ENCODE data around the gene CEACAM8.
"Not testable (repeated sequence)": the region's sequence is repeated elsewhere in the genome, so short reads cannot be mapped to it uniquely, and the experiment has no call there.

CEACAM8 gene

DNA sequence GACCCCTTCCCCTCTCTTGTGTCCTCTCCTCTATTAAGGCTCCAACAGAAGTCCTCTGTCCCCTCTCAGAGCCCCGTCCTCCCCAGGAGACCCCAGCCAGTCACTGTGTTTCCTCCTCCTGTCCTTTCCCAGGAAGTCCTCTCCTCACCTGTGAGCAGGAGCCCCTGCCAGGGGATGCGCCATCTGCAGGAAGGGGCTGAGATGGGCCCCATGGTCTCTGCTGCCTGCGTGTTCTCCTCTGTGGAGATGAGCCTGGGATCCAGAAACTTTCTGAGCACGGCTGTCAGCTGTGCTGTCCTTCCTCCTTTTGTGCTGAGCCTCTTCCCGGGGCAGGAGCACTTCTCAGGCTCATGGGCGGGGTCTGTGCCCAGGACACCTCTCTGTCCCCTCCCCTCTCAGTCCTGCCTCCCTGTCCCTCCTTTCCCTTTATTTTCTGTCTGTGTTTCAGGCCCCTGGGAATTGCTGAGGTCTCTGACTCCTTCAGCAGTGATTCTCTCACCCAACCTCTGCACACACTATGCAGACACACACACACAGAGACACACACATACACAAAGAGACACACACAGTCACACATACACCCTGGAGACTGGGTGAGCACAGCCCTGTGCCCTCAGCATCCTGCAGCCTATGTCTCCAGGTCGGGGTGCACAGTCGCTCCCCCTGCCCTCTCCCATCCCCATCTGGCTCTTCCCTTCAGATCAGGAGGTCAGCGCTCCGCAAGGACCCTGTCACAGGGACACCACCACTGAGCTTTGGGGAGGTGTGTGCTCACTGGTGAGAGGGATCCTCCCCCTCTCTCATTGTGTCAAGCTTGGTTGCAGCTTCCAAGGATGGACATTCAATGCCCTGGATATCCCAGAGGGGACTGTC is at the start of gene CEACAM8:
Gene CEACAM8, minus strand, starts transcription at position 308 of the 873 bp plus-strand sequence. Its CDS starts 96 bp downstream, at position 212.
- DNase-seq (ENCODE audit: low read depth) = no peak

DNA sequence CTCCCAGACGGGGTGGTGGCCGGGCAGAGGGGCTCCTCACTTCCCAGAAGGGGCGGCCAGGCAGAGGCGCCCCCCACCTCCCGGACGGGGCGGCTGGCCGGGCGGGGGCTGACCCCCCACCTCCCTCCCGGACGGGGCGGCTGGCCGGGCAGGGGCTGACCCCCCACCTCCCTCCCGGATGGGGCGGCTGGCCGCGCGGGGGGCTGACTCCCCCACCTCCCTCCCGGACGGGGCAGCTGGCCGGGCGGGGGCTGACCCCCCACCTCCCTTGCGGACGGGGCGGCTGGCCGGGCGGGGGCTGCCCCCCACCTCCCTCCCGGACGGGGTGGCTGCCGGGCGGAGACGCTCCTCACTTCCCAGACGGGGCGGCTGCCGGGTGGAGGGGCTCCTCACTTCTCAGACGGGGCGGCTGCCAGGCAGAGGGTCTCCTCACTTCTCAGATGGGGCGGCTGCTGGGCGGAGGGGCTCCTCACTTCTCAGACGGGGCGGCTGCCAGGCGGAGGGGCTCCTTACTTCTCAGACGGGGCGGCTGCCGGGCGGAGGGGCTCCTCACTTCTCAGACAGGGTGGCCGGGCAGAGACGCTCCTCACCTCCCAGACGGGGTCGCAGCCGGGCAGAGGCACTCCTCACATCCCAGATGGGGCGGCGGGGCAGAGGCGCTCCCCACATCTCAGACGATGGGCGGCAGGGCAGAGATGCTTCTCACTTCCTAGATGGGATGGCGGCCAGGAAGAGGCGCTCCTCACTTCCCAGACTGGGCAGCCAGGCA is 44.8 kb upstream of the CEACAM8 start:
- not testable (repeated sequence) for DNase-seq (ENCODE audit: low read depth)

DNA sequence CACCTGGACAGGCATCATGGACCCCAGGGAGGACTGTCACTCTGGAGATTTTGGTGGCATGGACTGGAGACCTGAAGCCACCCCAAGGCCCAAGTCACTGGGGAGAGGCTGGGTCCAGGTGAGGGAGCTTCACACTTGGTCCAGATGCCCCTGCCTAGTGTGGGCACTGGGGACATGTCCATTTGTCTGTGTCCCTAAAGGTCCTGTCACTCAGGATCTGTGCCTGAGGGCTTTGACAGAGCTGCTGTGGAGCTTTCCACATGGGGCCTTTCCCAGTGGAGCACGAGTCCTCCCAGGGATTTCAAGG is 40.5 kb upstream of the CEACAM8 start:
- DNase-seq (ENCODE audit: low read depth) = no peak

DNA sequence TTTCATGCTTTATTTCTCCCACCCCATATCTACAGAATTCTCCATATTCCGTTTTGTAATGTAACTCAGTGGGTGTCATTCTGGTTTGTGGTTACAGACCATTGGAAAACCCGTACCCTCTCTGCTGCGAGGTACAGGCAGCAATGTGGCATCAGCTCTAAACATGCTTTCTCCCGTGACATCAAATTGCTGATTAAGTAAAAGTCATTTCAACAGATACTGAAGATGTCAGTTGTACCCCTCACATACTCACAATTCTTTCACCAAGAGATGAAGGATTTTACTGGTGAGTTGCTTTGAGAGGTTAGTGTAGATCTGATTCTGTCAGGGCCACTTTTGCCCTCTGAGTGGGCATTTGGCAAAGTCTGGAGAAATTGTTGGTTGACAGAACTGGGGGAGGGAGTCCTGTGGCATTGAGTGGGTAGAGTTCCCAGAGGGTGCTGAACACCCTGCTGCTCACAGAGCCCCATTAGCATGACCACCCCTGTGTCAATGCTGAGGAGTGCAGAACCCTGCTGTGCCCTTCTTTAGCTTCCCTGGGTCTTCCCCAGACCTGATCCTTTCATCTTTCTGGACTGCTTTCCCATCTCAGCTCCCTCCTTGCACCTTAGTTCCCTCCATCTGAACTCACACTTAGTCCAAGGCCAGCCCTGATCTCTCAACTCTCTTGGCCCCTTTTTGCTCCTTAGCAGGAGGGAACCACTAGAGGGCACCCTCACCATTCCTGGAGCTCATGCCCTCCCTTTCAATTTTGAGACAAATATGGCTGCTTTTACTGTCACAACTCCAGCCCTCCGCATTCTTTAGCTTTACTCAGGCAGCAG is 39.9 kb upstream of the CEACAM8 start:
- DNase-seq (ENCODE audit: low read depth) = peak; percentile 21

DNA sequence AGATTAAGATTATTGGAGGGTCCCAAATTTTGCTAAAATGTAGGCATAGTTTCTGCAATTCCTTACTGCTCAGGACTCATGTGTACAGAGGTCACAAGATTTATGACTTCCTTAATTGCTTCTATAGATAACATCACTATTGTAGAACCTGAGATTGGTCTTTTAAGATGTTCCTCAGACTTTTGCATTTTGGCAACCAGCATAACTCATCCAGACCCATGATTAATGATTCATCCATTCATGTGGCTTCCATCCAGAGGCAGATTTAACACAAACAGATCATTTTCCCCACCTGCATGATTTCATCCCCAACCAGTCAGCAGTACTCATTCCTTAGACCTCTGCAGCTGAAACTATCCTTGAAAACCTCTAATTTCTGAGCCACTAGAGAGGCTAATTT is 34.5 kb upstream of the CEACAM8 start:
- DNase-seq (ENCODE audit: low read depth) = no peak

DNA sequence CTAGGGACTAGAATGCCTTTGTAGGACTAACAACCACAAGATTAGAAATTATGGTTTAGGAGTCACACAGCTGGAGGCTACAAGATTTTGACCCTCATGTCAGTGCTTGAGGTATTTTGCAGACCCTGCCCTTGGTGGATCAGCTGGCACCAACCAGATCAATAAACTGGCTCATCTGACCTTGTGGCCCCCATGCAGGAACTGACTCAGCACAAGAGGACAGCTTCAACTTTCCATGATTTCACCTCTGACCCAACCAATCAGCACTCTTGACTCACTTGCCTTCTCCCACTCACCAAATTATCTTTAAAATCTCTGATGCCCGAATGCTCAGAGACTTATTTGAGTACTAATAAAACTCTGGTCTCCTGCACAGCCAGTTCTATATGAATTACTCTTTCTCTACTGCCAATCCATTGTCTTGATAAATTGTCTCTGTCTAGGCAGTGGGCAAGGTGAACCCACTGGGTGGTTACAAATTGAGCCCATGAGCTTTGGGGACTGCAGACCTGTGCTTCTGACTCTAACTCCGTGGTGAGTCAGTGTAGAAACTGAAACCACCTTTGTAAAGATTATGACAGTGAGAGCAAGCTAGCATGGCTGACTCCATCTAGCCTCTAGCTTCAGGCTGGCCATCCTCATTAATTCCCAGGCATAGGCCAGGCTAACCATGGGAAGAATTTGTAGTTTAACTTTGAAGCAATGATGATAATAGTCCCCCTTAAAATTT is 33.9 kb upstream of the CEACAM8 start:
- no peak for DNase-seq (ENCODE audit: low read depth)

DNA sequence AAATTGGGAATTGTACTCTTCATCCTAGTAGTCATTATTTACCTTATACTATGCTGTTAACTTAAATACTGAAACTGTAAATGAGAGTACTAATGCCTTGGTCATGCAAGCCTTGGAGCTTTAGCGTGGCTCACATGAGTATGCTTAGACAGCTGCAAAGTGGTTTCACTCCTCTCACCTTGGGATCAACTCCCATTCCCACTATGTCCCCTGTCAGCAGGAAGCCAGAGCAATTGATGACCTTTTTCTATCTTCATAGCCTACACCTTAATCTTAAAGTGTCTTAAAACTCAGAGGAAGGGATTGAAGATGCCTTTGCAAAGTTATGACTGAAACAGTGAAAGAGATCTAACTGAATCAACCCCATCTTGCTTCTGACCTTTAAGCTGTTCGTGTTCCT is 33.2 kb upstream of the CEACAM8 start:
- no peak for DNase-seq (ENCODE audit: low read depth)

DNA sequence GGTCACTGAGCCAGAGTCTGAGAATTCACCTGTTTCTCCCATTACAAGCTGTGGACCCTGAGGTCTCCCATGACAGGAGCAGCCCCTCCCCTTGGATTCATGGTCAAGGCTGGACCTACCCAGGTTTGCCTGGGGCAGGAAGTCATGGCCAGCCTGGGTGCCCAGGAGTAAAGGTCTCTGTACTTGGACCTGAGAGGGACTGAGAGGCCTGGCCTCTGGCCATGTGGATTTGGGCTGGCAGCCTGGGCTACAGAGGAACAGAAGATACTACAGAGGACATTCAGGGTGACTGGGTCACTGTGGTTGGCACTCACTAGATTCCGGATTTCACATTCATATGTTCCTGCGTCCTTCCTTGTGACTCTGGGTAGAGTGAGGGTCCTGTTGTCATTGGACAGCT is 31.5 kb upstream of the CEACAM8 start:
- no peak for DNase-seq (ENCODE audit: low read depth)

DNA sequence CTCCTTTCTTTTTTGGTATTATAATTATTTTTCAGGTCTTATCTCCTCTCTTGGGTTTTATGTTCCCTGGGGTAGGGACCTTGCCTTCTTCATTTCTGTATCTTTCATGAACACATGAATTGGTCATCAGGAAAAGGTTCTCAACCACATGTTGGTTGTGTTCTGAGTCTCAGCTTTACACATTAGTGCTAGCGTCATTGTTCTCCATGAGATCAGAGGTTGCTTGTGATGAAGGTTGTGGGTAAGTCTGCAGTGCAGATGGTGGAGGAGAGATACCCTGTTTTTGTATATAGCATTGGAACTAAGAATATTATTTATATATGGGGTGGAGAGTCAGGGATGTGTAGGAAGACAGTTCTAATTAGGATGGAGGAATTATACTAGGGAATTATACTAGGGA is 24.5 kb upstream of the CEACAM8 start:
- no peak for DNase-seq (ENCODE audit: low read depth)

DNA sequence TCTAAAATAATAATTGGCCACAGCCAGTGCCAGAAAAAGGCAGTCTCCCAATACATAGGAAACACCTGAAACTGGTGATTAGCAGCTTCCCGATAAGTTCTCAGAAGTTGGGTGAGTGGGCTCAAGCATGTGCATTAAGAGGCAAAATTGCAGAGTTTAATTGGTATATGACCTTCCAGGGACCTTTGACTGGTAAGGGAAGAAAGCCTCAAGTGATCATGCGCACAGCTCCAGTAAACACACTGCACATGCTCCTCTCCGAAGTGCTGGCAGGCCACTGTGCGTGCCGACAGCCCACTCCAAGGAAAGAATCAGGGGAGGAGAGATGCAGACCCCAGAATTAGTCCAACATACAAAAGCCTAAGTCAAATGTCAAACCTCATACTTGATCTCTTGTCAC is 18.9 kb upstream of the CEACAM8 start:
- DNase-seq (ENCODE audit: low read depth) = no peak

DNA sequence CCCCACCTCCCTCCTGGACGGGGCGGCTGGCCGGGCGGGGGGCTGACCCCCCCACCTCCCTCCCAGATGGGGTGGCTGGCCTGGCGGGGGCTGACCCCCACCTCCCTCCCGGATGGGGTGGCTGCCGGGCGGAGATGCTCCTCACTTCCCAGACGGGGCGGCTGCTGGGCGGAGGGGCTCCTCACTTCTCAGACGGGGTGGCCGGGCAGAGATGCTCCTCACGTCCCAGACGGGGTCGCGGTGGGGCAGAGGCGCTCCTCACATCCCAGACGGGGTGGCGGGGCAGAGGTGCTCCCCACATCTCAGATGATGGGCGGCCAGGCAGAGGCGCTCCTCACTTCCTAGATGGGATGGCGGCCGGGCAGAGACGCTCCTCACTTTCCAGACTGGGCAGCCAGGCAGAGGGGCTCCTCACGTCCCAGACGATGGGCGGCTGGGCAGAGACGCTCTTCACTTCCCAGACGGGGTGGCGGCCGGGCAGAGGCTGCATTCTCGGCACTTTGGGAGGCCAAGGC is 15.7 kb upstream of the CEACAM8 start:
- DNase-seq (ENCODE audit: low read depth) = not testable (repeated sequence)

DNA sequence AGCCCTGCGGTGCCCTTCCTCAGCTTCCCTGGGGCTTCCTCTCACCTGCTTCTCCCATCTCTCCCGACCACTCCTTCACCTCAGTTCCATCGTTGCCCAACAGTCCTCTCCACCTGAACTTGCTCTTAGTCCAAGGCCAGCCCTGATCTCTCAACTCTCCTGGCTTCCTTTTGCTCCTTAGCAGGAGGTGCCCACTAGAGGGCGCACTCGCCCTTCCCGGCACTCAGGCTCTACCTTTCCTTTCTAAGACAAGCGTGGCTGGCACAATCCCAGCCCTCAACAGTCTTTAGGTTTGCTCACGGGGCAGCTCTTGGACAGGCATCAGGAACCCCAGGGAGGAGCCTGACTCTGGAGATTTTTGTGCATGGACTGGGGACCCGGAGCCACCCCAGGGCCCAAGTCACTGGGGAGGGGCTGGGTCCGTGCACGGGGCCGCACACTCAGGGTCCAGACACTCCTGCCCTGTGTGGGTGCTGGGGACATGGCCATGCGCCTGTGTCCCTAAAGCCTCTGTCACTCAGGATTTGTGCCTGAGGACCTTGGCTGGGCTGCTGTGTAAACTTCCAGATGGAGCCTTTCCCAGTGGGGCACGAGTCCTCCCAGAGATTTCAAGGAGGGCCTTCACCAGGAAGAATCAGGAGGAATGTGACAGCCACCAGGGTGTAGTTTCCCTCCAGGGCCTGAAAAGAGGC is 12.1 kb upstream of the CEACAM8 start:
- peak; percentile 9 for DNase-seq (ENCODE audit: low read depth)

DNA sequence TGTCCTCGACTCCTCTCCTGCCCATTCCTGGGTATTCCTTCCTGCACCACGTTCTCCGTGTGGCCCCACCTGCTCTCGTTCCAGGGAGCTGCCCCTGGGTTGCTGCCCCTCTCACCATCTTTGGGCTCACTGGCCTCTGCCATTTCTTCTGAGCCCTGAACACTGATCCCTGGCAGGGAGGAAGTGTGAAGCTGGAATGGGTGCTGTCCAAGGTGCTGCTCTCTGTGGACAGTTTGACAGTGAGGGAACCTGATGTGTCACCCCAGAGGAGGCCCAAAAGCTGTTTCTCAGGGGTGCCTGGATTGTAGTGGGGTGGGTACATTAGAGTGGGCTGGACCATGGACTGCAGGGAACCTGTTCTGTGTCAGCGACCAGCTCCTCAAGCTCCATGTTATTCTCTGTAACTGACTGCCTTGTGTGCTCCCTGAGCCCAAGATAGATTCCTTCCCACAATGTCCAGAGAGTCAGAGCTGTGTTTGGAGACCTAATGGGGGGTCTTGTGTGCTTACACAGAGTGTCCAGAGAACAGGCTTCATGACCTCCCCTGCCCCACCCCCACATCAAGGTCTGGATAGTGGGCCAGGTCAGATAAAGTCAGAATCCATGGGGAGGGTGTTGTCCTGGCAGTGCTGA is 7.2 kb upstream of the CEACAM8 start:
- peak; percentile 22 for DNase-seq (ENCODE audit: low read depth)

DNA sequence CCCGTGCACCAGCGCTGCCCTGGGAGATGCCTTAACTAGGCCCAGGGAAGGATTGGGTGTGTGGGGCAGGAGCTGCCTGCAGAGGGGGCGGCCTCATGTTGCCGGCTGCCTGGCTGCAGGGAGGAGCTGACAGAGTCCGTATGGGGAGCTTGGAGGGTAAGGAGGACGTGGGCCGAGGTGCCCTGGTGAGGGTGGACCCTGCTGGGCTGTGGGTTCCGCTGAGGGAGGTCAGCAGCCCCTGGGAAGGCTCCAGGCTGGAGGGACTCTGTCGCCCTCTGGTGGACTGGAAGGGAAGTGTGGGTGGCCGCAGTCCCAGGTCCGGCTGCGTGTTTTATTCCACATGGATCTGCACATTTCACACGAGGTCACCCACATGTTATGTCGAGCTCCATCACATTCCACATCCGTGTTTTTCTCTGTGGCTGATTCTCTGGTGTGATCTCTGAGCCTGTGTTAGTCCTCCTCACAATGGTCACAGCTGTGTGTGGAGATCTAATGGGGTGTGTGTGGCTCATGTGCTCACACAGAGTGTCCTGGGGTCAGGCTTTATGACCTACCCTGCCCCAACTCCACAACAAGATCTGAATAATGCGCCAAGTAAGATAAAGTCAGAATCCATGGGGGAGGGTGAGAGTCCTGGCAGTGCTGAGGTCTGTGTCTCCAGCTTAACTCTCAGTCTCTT is 1.8 kb upstream of the CEACAM8 start:
- no peak for DNase-seq (ENCODE audit: low read depth)

DNA sequence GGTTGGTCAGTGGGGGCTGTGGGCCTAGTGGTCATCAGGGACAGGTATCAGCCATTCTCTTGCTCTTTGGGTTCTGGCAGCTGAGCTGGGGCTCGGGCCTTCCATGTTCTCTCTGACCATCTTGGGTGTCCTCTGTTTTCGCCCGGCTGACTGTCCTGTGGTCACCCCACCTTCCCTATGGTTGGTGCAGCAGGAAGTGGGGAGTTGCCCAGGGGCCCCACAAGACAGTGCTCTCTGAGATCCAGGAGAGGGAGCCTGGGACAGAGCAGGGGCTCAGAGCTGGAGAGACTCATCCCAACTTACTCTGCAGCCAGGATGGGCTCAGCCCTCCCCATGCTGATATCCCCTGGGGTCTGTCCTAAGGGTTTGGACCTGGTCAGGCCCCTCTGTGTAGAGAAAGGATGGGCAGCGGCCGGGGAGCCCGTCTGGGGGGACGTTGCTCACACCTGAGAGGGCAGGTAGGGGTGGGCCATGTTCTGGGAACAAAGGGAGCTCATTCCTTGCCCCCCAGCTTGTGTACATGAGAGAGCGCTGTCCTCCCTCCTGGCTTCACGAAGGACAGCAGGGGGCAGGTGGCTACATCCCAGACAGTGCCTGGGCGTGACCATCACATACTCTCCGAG is 937 bp upstream of the CEACAM8 start:
- no peak for DNase-seq (ENCODE audit: low read depth)

DNA sequence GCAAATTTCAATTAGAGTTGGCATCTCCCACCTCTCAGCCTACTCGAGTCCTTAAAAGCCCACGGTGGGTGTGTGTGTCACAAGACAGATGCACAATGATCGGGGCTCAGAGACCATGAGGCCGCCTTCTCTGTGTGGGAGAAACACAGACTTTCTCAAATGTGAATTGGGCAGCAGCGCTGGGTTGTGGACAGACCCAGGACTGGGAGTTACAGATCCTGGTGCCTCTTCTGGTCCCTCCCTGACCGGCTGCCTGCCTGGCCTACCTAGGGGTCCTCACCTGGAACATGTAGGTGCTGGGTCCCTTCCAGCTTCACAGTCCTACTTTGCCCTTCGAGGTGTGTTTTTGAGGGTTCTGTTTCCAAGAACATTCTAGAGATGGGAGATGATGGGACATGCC is 4.9 kb downstream of the CEACAM8 start:
- no peak for DNase-seq (ENCODE audit: low read depth)

DNA sequence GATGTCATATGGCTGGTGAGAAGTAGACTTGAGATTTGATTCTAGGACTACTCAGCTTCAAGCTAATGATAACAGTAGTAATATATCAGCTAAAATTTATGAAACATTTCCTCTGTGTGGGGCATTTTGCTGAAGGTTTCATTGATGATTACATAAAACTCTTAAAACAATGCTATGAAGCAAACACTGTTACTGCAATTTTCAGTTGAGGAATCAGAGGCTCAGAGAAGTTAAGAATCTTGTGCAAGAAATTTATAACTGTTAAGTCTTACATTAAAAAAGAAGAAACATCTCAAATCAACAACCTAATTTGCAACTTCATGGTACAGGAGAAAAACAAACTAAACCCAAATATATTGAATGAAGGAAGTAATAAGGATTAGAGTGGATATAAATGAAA is 10.3 kb downstream of the CEACAM8 start:
- no peak for DNase-seq (ENCODE audit: low read depth)

DNA sequence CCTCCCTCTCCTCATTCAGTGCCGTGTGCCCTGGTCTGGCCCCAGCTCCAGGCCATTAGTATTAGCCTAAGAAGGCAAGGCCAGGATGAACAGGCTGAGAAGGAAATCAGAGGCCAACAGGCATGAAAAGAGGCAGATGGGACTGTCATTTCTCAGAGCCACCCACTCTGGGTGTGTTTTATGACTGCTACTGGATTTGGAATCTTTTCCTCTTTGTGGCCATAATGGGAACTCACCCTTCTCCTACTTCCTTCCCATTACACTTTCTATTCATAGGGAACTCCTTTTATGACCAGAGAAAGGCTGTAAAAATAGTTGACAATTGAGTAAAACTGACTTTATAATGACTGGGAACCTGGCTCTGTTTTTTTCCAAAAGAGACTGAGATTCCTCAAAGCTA is 17.7 kb downstream of the CEACAM8 start:
- DNase-seq (ENCODE audit: low read depth) = no peak

DNA sequence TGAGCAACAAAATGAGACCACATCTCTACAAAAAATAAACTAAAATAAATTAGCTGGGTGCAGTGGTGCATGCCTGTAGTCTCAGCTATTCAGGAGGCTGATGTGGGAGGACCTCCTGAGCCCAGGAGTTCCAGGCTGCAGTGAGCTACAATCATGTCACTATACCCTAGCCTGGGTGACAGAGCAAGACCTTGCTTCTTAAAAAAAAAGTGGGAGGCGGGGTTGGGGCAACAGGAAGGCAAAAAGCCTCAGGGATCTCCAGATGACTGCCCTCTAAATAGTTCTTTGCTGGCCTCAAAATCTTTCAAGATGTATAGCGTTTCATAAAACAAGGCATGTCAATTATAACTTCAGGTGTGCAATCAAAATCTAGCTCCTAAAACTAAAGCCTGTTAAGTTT is 18.5 kb downstream of the CEACAM8 start:
- no peak for DNase-seq (ENCODE audit: low read depth)

DNA sequence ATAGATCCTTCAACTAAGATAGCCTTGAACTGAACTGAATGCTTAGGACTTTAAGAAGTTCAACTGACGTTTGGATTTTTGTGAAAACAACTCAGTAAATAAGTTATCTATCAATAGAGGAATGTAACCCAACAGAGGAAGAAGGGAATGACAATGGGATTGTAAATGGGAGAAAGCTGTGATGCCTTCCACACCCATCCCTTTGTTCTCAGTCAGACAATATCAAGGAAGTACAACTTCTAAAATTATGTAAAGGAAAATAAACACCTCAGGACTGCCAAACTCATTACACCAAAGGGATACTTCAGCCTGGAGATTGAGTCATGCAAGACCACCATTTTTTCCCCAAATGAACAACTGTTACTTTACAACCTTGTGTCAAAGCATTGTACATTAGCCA is 21.1 kb downstream of the CEACAM8 start:
- DNase-seq (ENCODE audit: low read depth) = no peak

Data from GM04504 (cell line).